Liver (tissue), 9 donors: ENCODE measurements around the gene NKAIN2. TPM values are rescaled to one million over a fixed set of nuclear protein-coding genes. Genes with fewer than 3 reads are reported as not detected.

ENCODE experiments used
- DNase-seq: peaks from one replicate; pipeline ENCODE4 v3.0.0-alpha.2; 2017; ENCODE audit warnings: low spot score
- H3K27ac ChIP-seq, 2 donors: one replicate each; pipeline ENCODE4 v1.7.0; 2013; ENCODE audit warnings: inconsistent platforms in 2 of 2, low read length in 2 of 2, control low read depth in 1 of 2, low read depth in 1 of 2, mild to moderate bottlenecking in 1 of 2
- H3K27me3 ChIP-seq, 4 donors: one replicate each; pipeline versions ENCODE4 v1.6.1 to v1.7.0; 2013; ENCODE audit warnings: low read length in 3 of 4, inconsistent platforms in 1 of 4, mild to moderate bottlenecking in 1 of 4, moderate library complexity in 1 of 4; ENCODE audit not compliant: control insufficient read depth in 4 of 4, insufficient read depth in 4 of 4
- H3K36me3 ChIP-seq, 4 donors: one replicate each; pipeline versions ENCODE4 v1.6.1 to v1.7.0; 2013; ENCODE audit warnings: low read length in 3 of 4, mild to moderate bottlenecking in 3 of 4, low read depth in 1 of 4, moderate library complexity in 1 of 4; ENCODE audit not compliant: control insufficient read depth in 4 of 4, insufficient read depth in 3 of 4
- H3K4me1 ChIP-seq, 4 donors: one replicate each; pipeline versions ENCODE4 v1.6.1 to v1.7.0; 2013; ENCODE audit warnings: low read length in 3 of 4, mild to moderate bottlenecking in 3 of 4, moderate library complexity in 1 of 4; ENCODE audit not compliant: control insufficient read depth in 4 of 4, insufficient read depth in 4 of 4
- H3K4me3 ChIP-seq, 3 donors: one replicate each; pipeline versions ENCODE4 v1.6.1 to v1.7.0; 2013; ENCODE audit warnings: low read length in 3 of 3, control low read depth in 1 of 3, low read depth in 1 of 3, mild to moderate bottlenecking in 1 of 3
- H3K9ac ChIP-seq, 2 donors: one replicate each; pipeline ENCODE4 v1.7.0; 2013; ENCODE audit warnings: low read length in 2 of 2, mild to moderate bottlenecking in 2 of 2, moderate library complexity in 2 of 2, control low read depth in 1 of 2, low read depth in 1 of 2
- H3K9me3 ChIP-seq, 4 donors: one replicate each; pipeline versions ENCODE4 v1.6.1 to v1.7.0; 2013; ENCODE audit warnings: low read length in 3 of 4; ENCODE audit not compliant: control insufficient read depth in 4 of 4
- CTCF ChIP-seq: fragments of 150-350 bp; IDR thresholded peaks from 2 replicates; pipeline ENCODE4 v1.5.1; 2017; ENCODE audit warnings: improper control_type of control experiment, low read depth, low read length; ENCODE audit not compliant: missing input control
- EGR1 ChIP-seq, 2 donors: IDR thresholded peaks; 2 replicates each; pipeline ENCODE4 v1.6.1; 2016 to 2018; ENCODE audit warnings: antibody characterized with exemption in 2 of 2, low read depth in 2 of 2
- FOXA1 ChIP-seq: IDR thresholded peaks from 2 replicates; pipeline ENCODE4 v1.6.1; 2016; ENCODE audit warnings: antibody characterized with exemption
- HNF4G ChIP-seq: IDR thresholded peaks from 2 replicates; pipeline ENCODE4 v1.6.1; 2016; ENCODE audit warnings: antibody characterized with exemption
- JUND ChIP-seq, 2 donors: IDR thresholded peaks; 2 replicates each; pipeline ENCODE4 v1.6.1; 2016; ENCODE audit warnings: antibody characterized with exemption in 2 of 2
- RAD21 ChIP-seq, 2 donors: IDR thresholded peaks; 2 replicates each; pipeline ENCODE4 v1.6.1; 2016; ENCODE audit warnings: antibody characterized with exemption in 2 of 2, mild to moderate bottlenecking in 2 of 2
- RXRA ChIP-seq, 2 donors: IDR thresholded peaks; 2 replicates each; pipeline ENCODE4 v1.6.1; 2017 to 2018; ENCODE audit warnings: antibody characterized with exemption in 2 of 2, mild to moderate bottlenecking in 1 of 2
- SP1 ChIP-seq: IDR thresholded peaks from 2 replicates; pipeline ENCODE4 v1.6.1; 2018; ENCODE audit warnings: antibody characterized with exemption, mild to moderate bottlenecking
- TAF1 ChIP-seq: conservative IDR thresholded peaks from 2 replicates; pipeline ENCODE4 v1.6.1; 2016; ENCODE audit warnings: antibody characterized with exemption, mild to moderate bottlenecking
- YY1 ChIP-seq: IDR thresholded peaks from 2 replicates; pipeline ENCODE4 v1.6.1; 2016; ENCODE audit warnings: antibody characterized with exemption, mild to moderate bottlenecking
- ZBTB33 ChIP-seq: IDR thresholded peaks from 2 replicates; pipeline ENCODE4 v1.6.1; 2016; ENCODE audit warnings: antibody characterized with exemption
- WGBS: extraction: QIAGEN DNeasy Blood & Tissue Kit; methylation state at CpG from one replicate; pipeline ENCODE4 v1.1.7; 2013; 5-methylcytosine and 5-hydroxymethylcytosine counted together
- polyA plus RNA-seq, 2 donors: library from polyadenylated mRNA; stranded (reverse) in 1 of 2; unstranded in 1 of 2; fragments of 200-250 nt in 1 of 2; fragments of >200 nt in 1 of 2; fragmentation: Nextera tagmentation in 1 of 2; extraction: Ambion mirVana in 1 of 2; gene quantifications; one replicate each; pipeline versions ENCODE4 v1.2.1 to v1.2.3, GENCODE V29; 2013 to 2015
- total RNA-seq, 2 donors: library from RNA; depleted of rRNA; stranded (reverse); fragments of >200 nt; gene quantifications; one replicate each; pipeline ENCODE4 v1.2.3, GENCODE V29; 2014
- TF ChIP-seq, protein P1 (sequence below): IDR thresholded peaks from 2 replicates; pipeline ENCODE4 v1.6.1; 2016; ENCODE audit warnings: antibody characterized with exemption, mild to moderate bottlenecking
- TF ChIP-seq, protein P2 (sequence below): IDR thresholded peaks from 2 replicates; pipeline ENCODE4 v1.6.1; 2016; ENCODE audit warnings: antibody characterized with exemption
- donor health status: healthy.
- donor health status: healthy.
- donor health status: healthy.
- donor health status: healthy.
- donor health status: healthy.

The NKAIN2 gene
- total and polyA plus RNA-seq, 4 donors = 0.05 to 0.14 TPM; not detected in 2

- H3K4me3 ChIP-seq = no peak overlapping the region
- peaks cover 0 to under 1% (median 0%) of the 10 kb centered on the region in 4 donors for H3K9me3 ChIP-seq
- no peaks in the 10 kb centered on the region for H3K4me1 ChIP-seq
- no peaks in the 10 kb centered on the region for H3K27me3 ChIP-seq
- H3K27ac ChIP-seq = no peak overlapping the region
- no peak for DNase-seq
- no peak for TF ChIP-seq TAF1
- no peak for TF ChIP-seq JUND (IDR thresholded peaks at IDR 0.05)
- no peak for TF ChIP-seq YY1
- no peak for TF ChIP-seq ZBTB33
- no peak for TF ChIP-seq EGR1 (IDR thresholded peaks at IDR 0.05; ENCODE audit: low read depth in 2 of 2)
- TF ChIP-seq, protein P1, sequence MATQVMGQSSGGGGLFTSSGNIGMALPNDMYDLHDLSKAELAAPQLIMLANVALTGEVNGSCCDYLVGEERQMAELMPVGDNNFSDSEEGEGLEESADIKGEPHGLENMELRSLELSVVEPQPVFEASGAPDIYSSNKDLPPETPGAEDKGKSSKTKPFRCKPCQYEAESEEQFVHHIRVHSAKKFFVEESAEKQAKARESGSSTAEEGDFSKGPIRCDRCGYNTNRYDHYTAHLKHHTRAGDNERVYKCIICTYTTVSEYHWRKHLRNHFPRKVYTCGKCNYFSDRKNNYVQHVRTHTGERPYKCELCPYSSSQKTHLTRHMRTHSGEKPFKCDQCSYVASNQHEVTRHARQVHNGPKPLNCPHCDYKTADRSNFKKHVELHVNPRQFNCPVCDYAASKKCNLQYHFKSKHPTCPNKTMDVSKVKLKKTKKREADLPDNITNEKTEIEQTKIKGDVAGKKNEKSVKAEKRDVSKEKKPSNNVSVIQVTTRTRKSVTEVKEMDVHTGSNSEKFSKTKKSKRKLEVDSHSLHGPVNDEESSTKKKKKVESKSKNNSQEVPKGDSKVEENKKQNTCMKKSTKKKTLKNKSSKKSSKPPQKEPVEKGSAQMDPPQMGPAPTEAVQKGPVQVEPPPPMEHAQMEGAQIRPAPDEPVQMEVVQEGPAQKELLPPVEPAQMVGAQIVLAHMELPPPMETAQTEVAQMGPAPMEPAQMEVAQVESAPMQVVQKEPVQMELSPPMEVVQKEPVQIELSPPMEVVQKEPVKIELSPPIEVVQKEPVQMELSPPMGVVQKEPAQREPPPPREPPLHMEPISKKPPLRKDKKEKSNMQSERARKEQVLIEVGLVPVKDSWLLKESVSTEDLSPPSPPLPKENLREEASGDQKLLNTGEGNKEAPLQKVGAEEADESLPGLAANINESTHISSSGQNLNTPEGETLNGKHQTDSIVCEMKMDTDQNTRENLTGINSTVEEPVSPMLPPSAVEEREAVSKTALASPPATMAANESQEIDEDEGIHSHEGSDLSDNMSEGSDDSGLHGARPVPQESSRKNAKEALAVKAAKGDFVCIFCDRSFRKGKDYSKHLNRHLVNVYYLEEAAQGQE = no peak
- TF ChIP-seq, protein P2, sequence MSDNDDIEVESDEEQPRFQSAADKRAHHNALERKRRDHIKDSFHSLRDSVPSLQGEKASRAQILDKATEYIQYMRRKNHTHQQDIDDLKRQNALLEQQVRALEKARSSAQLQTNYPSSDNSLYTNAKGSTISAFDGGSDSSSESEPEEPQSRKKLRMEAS = no peak
- no peak for TF ChIP-seq CTCF
- no peak for TF ChIP-seq FOXA1
- no peak for TF ChIP-seq RAD21 (IDR thresholded peaks at IDR 0.05)
- no peak for TF ChIP-seq RXRA (IDR thresholded peaks at IDR 0.05)
- no peak for TF ChIP-seq SP1
- H3K9ac ChIP-seq = no peak overlapping the region
- no peaks in the 10 kb centered on the region for H3K36me3 ChIP-seq
Measured at GRCh38 chr6:124738482-124738881, 934.8 kb downstream of the NKAIN2 start.

DNA sequence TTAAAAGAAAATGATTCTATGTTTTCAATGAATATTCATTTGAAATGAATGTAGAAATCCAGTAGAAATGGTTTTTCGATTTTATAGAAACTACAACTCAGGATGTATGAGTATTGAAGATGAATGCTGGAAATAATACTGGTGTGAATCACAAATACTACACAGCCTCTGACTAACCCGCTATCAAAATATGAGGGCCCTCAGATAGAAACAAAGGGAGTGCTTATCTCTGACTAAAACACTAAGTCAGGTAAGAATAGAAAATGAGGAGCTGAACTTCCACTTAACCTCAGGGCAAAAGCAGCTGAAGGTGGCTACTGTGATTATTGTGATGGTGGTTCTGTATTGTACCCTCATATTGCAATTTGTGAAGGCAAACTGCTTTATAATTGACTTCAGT is 937.7 kb downstream of the NKAIN2 start:
- no peaks in the 10 kb centered on the region for H3K27me3 ChIP-seq
- no peak for DNase-seq
- no peak overlapping the region for H3K27ac ChIP-seq
- 81% methylated on average over 2 of the region's 2 CpGs for WGBS
- no peaks in the 10 kb centered on the region for H3K9me3 ChIP-seq
- H3K36me3 ChIP-seq = no peaks in the 10 kb centered on the region
- H3K9ac ChIP-seq = no peak overlapping the region
- H3K4me1 ChIP-seq = no peaks in the 10 kb centered on the region
- no peak overlapping the region for H3K4me3 ChIP-seq
- TF ChIP-seq, protein P2 = no peak
- no peak for TF ChIP-seq HNF4G
- no peak for TF ChIP-seq YY1
- TF ChIP-seq CTCF = no peak
- TF ChIP-seq RXRA (IDR thresholded peaks at IDR 0.05) = no peak
- no peak for TF ChIP-seq EGR1 (IDR thresholded peaks at IDR 0.05; ENCODE audit: low read depth in 2 of 2)
